GM12875 (cell line): ENCODE results near the gene SPG11.
"Not testable (repeated sequence)": the region's sequence is repeated elsewhere in the genome, so short reads cannot be mapped to it uniquely, and the experiment has no call there.

ENCODE experiments used
- H3K4me3 ChIP-seq: one replicate; pipeline ENCODE4 v1.5.1; 2011; ENCODE audit warnings: low read depth, low read length, control low read depth
- CTCF ChIP-seq: IDR thresholded peaks from 2 replicates; pipeline ENCODE4 v1.5.1; 2011; ENCODE audit warnings: low read depth, mild to moderate bottlenecking, control low read depth, inconsistent platforms, low read length, moderate library complexity, borderline replicate concordance; ENCODE audit not compliant: insufficient read depth

The SPG11 gene

DNA sequence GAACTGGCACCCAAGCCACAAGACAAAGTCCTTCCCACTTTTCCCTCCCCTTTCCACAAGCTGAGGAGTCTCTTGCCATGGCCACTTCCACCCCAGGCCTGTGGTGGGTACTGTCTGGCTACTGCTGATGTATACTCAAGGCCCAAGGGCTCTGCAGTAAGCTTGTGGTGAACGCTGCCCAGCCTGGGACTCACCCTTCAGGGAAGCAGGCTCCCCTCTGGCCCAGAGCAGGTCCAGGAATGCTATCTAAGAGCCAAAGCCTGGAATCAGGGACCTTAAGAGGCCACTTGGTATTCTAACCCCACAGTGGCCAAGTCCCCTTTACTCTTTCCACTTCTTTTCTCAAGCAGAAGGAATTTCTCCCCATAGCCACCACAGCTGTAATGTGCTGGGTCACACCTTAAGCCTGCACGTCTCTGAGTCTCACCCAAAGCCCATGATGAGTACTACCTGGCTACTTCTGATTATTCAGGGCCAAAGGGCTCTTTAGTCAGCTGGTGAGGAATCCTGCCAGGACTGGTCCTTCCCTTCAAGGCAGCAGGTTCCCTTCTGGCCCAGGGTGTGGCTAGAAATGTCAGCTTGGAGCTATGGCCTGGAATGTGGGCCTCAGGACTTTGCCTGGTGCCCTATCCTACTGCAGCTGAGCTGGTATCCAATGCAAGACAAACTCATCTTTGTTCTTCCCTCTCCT lies 43.6 kb upstream of the SPG11 start:
- no peak overlapping the region for H3K4me3 ChIP-seq
- TF ChIP-seq CTCF = no peak

DNA sequence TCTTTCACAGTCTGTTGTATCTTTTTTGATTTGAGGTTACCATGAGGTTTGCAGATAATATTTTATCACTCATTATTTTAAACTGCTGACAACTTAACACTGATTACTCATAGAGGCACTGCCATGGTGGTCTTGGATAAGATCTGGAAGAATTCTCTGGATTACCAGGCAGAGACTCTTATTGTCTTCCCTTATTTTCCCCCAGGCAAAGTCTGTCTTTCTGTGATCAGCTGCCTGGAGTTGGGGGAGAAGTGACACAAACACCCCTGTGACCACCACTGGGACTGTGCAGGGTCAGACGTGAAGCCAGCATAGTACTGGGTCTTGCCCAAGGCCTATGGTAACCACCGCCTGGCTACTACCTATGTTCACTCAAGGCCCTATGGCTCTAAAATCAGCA lies 42.9 kb upstream of the SPG11 start:
- TF ChIP-seq CTCF = no peak
- no peak overlapping the region for H3K4me3 ChIP-seq

- no peak overlapping the region for H3K4me3 ChIP-seq
- TF ChIP-seq CTCF = no peak
Observed at GRCh38 chr15:44705986-44706385, 42.5 kb upstream of the SPG11 start.

GRCh38 chr15:44700676-44701075 lies 37.2 kb upstream of the SPG11 start:
- not testable (repeated sequence) for H3K4me3 ChIP-seq

DNA sequence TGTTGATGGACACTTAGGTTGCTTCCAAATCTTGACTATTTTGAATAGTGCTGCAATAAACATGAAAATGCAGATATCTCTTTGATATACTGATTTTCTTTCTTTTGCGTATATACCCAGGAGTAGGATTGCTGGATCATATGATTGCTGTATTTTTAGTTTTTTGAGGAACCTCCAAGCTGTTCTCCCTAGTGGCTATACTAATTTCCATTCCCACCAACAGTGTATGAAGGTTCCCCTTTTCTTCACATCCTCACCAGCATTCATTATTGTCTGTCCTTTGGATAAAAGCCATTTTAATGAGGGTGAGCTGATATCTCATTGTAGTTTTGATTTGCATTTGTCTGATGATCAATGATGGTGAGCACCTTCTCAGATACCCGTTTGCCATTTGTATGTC lies 35.2 kb upstream of the SPG11 start:
- TF ChIP-seq CTCF = no peak
- no peak overlapping the region for H3K4me3 ChIP-seq

DNA sequence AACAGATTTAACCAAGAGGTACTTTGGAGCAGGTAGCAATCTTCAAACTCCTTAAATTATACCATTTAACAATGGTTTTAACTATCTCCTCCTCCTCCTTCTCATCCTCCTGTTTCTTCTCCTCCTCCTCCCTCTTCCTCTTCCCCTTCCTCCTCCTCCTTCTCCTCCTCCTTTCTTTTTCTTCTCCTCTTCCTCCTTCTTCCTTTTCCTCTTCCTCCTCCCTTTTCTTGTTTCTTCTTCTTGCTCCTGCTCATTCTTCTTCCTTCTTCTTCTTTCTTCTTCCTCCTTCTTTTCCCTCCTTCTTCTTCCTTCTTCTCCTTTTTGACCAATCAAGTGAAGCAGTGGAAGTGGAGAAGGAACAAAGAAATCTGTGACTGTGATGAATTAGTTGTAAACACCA lies 33.6 kb upstream of the SPG11 start:
- no peak for TF ChIP-seq CTCF
- H3K4me3 ChIP-seq = no peak overlapping the region

GRCh38 chr15:44695294-44695693 lies 31.8 kb upstream of the SPG11 start:
- no peak overlapping the region for H3K4me3 ChIP-seq
- TF ChIP-seq CTCF = no peak

- no peak for TF ChIP-seq CTCF
- H3K4me3 ChIP-seq = no peak overlapping the region
Observed at GRCh38 chr15:44694416-44694815, 31.0 kb upstream of the SPG11 start.
